ENCODE results near the gene AGTRAP. TPM values are rescaled to one million over a fixed set of nuclear protein-coding genes. Genes with fewer than 3 reads are reported as not detected.

The AGTRAP gene
- total and polyA plus RNA-seq, 2 of the 8 experiments (the other 6 are each of a cell fraction or from before 2014, with no cell fraction given), result 69.7 to 192 TPM

DNA sequence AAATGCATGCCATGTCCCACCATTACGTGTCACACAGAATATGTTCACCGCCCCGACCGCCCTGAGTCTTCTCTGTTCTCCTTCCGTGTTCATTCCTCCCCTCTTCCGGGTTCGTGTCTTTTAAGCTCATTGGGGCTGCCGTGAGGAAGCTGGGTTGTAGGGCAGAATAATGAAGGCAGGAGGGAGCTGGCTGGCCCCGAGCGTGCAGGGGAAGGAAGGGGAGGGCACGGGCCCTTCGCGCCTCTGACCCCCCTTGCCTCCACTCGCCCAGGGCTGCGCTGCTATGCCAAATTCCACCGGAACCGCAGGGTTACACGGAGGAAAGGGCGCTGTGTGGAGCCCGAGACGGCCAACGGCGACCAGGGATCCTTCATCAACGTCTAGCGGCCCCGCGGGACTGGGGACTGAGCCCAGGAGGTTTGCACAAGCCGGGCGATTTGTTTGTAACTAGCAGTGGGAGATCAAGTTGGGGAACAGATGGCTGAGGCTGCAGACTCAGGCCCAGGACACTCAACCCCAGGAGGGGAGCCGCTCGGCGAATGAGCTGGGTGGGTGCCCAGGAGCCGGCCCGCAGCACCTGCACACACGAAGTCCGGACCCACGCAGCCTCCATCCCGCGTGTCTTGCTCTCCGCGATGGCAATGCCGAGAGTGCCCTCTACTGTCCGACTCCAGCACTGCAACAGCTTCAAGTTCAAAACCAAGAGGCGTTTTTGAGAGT lies 16.5 kb upstream of the AGTRAP start:
- H2BK12ac ChIP-seq (ENCODE audit: low read depth, low read length), result no peak overlapping the region; the same call in 1 of the 2 replicates
- H3K18ac ChIP-seq (ENCODE audit: extremely low read depth, low read length), result peak overlapping the region; percentile 81
- no peak overlapping the region for H2BK20ac ChIP-seq (ENCODE audit: low read length)
- no peak overlapping the region for H2BK15ac ChIP-seq (ENCODE audit: low read length)
- no peaks in the 10 kb centered on the region for H3K36me3 ChIP-seq (ENCODE audit: control insufficient read depth in 2 of 4, insufficient read depth in 4 of 4, low read length in 3 of 4)
- H4K8ac ChIP-seq (ENCODE audit: extremely low read depth, insufficient read depth, low read length), result peak overlapping the region; percentile 58; the same call in 1 of the 2 replicates
- H3K27me3 ChIP-seq (replicated peaks in 1 of 4; ENCODE audit: control insufficient read depth in 3 of 4, extremely low read depth in 1 of 4, insufficient read depth in 3 of 4, low read length in 3 of 4), result no peaks in the 10 kb centered on the region
- no peak overlapping the region for H2BK120ac ChIP-seq (replicated peaks; ENCODE audit: low read depth, low read length)
- H4K5ac ChIP-seq (ENCODE audit: insufficient read length, low read depth, low read length), result no peak overlapping the region
- no peak overlapping the region for H3K27ac ChIP-seq (ENCODE audit: low read depth, low read length)
- WGBS, 2 experiments (ENCODE audit: extremely low coverage in 1 of 2, insufficient coverage in 1 of 2, insufficient read length in 1 of 2, insufficient replicate concordance in 2 of 2, low coverage in 1 of 2, low lambda C conversion rate in 2 of 2, missing lambda C conversion rate in 1 of 2), result 37% methylated on average over 44 of the region's 44 CpGs; no CpG with 5 or more reads in 1 of the 2 experiments
- ChIA-PET POLR2A (ENCODE audit: partially characterized antibody) (interaction anchor here (0.8 to 3.8 kb wide), 19 partner anchors 10 to 66 kb away, joined by 3 to 22 read pairs (median 6); partner anchors contain the start of genes AGTRAP, DRAXIN, FBXO44 and FBXO6), CTCF (ENCODE audit: partially characterized antibody) (interaction anchor here (0.6 to 3.4 kb wide), 39 partner anchors 9 to 190 kb away, joined by 3 to 58 read pairs (median 8); partner anchors contain the start of genes AGTRAP, FBXO2, FBXO44 and FBXO6)
- peak overlapping the region in 2 of 4 experiments; percentile 23 to 46; a peak in 3 of 8 replicates for H3K4me3 ChIP-seq (ENCODE audit: extremely low read depth in 1 of 4, insufficient read depth in 2 of 4, low read depth in 3 of 4, low read length in 4 of 4)
- no peak overlapping the region for H3K56ac ChIP-seq (replicated peaks; ENCODE audit: insufficient read length, low read depth, low read length)
- peak overlapping the region; percentile 64; the same call in 1 of the 2 replicates for H2BK5ac ChIP-seq (ENCODE audit: low read depth, low read length)
- H3K4ac ChIP-seq (replicated peaks; ENCODE audit: insufficient read length, low read depth, low read length), result peak overlapping the region; percentile 74
- H3K79me2 ChIP-seq (ENCODE audit: control insufficient read depth in 1 of 2, insufficient read depth in 2 of 2, low read length in 2 of 2), result no peaks in the 10 kb centered on the region
- no peaks in the 10 kb centered on the region for H3K9me3 ChIP-seq (ENCODE audit: insufficient read depth in 2 of 2, low read depth in 1 of 2, low read length in 1 of 2)
- H4K20me1 ChIP-seq (replicated peaks in 1 of 2; ENCODE audit: control insufficient read depth in 1 of 2, insufficient read depth in 2 of 2, low read length in 2 of 2), result peaks cover 0 to 3% of the 10 kb centered on the region in 2 experiments
- peak in 1 of 2 experiments; percentile 91 for DNase-seq (ENCODE audit: low read depth in 1 of 2, low spot score in 2 of 2)
- H3K23ac ChIP-seq (ENCODE audit: insufficient read length), result no peak overlapping the region
- H3K79me1 ChIP-seq (ENCODE audit: low read depth, low read length), result no peaks in the 10 kb centered on the region
- H3K14ac ChIP-seq (ENCODE audit: insufficient read length), result no peak overlapping the region
- H4K91ac ChIP-seq (replicated peaks; ENCODE audit: insufficient read length, low read length), result peak overlapping the region; percentile 72
- peak; percentile 94 for FAIRE-seq
- peak overlapping the region; percentile 1 to 58; a peak in 3 of 4 replicates for H3K4me2 ChIP-seq (ENCODE audit: insufficient read depth in 1 of 2, low read depth in 2 of 2, low read length in 2 of 2)
- H3K4me1 ChIP-seq (replicated peaks in 1 of 4; ENCODE audit: control insufficient read depth in 3 of 4, insufficient read depth in 4 of 4, low read length in 3 of 4), result no peaks in the 10 kb centered on the region
- no peak overlapping the region; a peak in 1 of 7 replicates for H3K9ac ChIP-seq (replicated peaks in 1 of 4; ENCODE audit: extremely low read depth in 1 of 4, low read depth in 3 of 4, low read length in 3 of 4)
- no peak overlapping the region; the same call in 1 of the 2 replicates for H2AFZ ChIP-seq (ENCODE audit: low read length)
- no peak overlapping the region for H2AK5ac ChIP-seq (ENCODE audit: low read depth, low read length)
- H3K23me2 ChIP-seq (ENCODE audit: low read depth, low read length), result no peaks in the 10 kb centered on the region
- TF ChIP-seq TBP (IDR thresholded peaks at IDR 0.05; ENCODE audit: low read depth, low read length) (no peak), POLR2AphosphoS5 (IDR thresholded peaks at IDR 0.05; ENCODE audit: low read depth, low read length) (no peak), CREB1 (IDR thresholded peaks at IDR 0.05) (no peak), SIX5 (IDR thresholded peaks at IDR 0.05; ENCODE audit: low read depth, low read length) (no peak), SP4 (IDR thresholded peaks at IDR 0.05; ENCODE audit: low read length) (no peak), NRF1 (IDR thresholded peaks at IDR 0.05; ENCODE audit: low read depth, low read length) (no peak), SUZ12 (IDR thresholded peaks at IDR 0.05; ENCODE audit: low read length) (no peak), EP300 (IDR thresholded peaks at IDR 0.05; ENCODE audit: borderline replicate concordance in 1 of 2, low read depth in 2 of 2, low read length in 2 of 2) (no peak), EGR1 (IDR thresholded peaks at IDR 0.05; ENCODE audit: borderline replicate concordance, low read depth, low read length) (no peak), KDM5A (IDR thresholded peaks at IDR 0.05; ENCODE audit: low read length) (no peak; the same call in 1 of the 2 replicates), USF2 (IDR thresholded peaks at IDR 0.05; ENCODE audit: low read length) (no peak)

All from H1 (cell line).